HG02763 (cell line): Measurements from ENCODE around the gene SNX25.
"Not testable (repeated sequence)": the region's sequence is repeated elsewhere in the genome, so short reads cannot be mapped to it uniquely, and the experiment has no call there.

Source experiments
- ATAC-seq: cut with Tn5 transposase; IDR thresholded peaks from one replicate; pipeline ENCODE4 v1.9.1; 2021; ENCODE audit warnings: mild to moderate bottlenecking, moderate library complexity; ENCODE audit not compliant: unreplicated experiment

SNX25 gene

DNA sequence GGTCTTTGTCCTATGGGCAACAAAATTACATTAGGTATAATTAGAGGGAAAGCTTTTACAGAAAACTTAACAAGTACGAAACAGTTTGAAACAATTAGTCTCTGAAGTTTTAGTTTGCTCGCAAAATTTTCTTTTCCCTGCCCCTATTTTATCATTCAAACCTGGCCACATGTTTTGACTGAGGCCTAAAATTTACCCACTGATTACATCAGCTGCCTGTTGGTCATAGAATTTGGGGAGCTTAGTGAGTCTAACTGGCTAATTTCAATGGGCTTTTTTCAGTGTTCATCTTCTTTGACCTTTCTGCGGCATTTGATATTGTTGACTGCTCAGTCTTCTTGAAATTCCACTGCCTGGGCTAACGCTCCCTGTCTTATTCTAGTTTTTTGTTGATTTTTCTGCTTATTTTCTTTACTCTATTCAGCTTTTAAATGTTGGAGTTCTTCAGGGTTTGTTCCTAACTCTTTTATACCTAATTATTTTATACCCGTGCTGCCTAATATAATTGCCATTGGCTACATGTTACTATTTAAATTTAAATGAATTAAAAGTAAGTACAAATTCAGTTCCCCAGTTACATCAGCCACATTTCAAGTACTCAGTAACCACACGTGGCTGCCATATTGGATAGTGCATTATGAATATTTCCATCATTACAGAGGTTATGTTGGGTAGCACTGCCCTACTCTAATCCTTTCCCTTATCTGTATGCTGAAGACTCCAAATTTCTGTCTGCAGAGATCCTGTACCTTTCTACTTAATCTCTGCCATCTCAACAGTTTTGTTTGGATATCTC is 87.5 kb downstream of the SNX25 start:
- ATAC-seq: no peak

DNA sequence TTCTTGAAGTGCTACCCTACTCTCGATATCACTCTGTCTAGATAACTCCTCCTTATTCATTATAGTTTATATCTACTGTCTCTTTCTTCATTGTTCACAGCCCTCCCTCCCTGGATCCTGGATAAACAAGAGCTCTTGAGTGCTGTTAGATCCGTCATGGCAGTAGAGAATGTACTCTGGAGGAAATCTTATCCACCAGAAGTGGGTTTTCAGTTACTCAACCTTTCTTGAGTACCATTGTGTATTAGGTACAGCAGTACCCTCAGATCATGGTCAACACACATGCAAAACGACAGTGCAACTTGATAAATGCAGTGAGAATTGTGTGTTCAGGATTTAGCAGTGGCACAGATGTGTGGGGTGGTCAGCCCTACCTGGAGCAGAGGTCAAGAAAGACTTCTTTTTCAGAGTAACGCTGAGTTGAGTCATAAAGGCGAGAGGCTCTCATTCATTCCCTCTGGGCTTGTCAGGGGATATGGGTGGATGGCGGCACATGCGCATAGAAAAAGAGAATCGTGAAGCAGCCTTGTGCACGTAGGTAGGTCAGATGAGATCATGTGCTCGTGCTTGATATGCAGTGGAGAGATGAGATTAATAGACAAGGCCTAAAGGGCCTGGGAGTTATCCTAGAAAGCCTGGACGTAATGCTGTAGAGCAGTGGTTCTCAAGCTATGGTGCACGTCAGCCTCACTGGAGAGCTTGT is 89.5 kb downstream of the SNX25 start:
- no peak for ATAC-seq

DNA sequence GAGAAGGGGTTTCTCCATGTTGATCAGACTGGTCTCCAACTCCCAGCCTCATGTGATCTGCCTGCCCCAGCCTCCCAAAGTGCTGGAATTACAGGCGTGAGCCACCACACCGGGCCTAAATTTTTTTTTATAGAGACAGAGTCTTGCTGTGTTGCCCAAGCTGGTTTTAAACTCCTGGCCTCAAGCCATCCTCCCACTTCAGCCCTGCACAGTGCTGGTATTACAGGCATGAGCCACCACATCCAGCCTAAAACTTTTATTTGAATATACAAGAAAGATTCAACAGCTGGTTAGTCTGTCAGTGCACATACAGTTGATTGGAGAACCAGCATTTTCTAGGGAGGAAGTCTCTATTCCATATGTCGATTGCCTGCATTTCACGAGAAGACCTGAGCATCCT is 95.1 kb downstream of the SNX25 start:
- ATAC-seq: no peak

DNA sequence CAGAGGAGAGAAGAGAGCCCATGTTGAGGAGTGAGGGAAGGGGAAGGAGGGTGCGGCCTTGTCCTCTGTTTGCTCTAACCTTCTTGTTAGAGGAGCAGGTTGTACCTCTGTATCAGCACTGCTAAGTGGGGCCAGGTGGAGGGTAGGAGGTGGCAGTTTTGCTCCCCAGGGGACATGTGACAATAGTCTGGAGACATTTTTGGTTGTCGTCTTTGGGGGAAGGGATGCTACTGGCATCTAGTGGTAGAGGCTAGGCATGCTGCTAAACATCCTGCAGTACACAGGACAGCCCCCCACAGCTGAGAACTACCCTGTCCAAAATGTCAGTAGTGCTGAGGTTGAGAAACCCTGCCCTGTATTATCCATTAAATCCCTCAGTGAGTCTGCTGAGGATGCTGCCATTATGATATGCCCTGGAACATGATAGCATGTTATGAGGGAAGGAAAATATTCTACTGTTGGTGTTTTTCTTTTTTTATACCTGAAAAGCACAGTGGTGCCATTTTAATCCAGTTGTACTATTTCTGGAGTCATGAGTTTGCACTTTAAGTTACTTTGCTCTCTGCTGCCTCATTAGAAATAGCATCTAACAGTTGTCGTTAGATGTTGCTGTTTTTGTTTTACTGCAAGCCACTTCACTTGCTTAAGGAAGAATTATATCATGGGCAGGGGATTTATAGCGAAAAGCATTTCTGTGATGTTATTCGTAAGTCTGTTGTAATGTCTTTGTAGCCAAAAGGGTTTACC is 95.7 kb downstream of the SNX25 start:
- peak; percentile 38 for ATAC-seq

DNA sequence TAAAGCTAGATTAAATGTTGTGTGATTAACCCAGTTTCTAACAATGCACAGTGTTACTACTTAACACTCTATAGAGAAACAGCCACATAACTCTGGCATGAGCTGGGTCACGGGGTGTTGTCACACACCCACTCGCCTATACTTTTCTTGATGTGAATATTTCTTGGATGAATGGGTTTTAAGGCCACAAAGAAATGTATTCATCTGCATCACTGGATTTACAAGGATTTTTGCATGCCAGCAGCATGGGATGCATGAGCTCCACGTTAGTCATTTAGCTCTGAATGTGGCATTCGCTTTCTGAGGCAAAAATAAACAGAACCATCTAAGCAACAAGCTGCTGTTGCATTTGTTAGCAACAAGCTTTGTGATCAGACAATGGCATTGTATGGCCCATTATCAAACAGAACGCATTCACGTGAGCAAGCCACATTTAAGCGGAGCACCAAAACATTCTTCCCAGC is 96.6 kb downstream of the SNX25 start:
- no peak for ATAC-seq

DNA sequence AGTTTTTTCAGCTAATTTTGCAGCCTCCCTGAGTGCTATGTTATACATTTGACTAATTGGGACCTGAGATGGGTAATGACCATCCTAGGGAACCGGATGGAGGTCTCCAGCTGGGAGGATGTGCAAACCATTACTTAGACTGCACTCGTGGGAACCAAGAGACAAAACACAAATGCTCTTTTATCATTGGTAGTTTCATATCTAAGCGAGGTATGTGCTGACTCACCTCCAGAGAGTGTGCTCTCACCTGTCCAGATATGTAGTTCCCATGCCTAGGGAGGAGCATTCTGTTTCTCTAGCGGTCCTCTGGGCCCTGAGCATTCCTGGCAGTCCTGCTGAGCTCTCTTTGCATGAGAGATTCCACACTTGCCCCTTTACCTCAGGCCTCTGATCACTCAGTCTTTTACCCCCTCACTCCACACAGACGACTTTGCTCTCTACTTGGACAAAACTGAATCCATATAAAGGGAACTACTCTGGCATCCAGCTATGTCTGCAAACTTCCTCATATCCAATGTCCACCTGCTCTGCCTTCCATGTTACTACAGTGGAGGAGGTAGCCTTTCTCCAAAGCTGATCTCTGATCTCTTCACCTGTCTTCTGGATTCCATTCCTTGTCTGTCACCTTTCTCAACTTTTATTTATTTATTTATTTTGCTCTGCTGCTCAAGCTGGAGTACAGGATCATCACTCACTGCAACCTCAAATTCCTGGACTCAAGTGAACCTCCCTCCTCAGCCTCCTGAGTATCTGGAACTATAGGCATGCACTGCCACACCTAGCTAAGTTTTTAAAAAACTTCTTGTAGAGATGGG is 97.9 kb downstream of the SNX25 start:
- peak; percentile 63 for ATAC-seq

DNA sequence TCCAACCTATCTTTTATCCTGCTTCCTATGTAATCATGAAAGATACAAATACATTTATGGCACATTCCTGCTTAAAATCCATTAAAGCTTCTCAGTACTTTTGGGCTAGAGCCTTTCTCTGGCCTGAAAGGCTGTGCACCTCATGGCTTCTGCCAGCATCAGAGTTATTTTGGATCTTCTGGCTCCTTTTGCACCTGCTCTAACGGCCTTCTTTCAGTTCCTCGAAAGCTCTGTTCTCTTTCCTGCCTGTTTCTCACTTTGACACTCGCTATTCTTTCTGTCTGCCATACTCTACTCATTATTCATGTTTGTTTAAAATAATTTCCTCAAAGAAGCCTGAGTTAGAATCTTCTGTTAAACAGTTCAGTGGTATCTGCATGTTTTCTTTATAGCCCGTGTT is 100.4 kb downstream of the SNX25 start:
- ATAC-seq: peak; percentile 49

DNA sequence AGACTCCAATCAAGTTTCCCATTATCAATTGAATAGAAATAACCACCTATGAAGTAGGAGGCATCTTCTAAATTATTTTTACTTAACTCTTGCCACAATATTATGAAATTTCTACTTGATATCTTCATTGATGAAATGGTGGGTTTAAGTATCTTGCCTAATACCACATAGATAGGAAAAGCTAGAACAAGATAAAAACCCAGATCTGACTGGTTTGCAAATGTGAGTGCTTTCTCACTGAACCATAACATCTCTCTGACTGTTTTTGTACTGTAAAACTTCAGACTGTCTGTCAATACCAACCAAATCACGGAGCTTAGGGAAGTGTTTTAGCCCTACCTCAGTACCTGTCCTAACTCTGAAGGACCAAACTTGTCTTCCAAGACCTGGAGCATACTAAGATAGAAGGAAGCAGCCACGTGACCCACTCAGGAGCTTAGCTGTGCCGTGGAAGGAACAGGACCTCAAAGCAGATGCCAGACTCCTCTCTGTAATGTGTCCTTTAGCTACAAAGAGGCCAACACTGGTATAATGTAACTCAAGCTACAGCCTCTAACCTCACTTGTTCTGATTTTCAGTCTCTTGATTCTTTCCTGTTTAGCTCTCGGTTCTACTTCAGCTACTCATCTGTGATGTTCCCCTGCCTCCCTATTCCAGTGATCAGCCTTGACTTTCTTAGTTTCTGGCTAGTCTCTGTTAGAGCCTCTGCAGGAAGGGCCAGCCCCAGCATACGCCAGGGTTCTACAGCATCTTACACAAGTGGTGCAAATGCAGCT is 101.9 kb downstream of the SNX25 start:
- ATAC-seq: no peak

DNA sequence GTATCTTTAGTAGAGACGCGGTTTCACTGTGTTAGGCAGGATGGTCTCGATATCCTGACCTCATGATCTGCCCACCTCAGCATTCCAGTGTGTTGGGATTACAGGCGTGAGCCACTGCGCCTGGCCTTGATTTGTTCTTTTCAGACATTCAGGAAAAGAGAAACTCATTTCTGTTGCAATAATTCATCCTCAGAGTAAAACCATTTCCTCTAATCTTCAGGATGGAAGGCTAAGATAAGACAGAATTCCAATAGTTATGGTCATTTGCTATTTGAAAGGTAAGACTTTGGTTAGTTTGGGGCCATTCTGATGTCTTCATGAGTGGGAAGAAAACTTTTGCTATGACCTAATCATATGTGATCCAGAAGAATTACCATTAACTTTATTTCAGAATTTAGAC is 103.3 kb downstream of the SNX25 start:
- no peak for ATAC-seq

DNA sequence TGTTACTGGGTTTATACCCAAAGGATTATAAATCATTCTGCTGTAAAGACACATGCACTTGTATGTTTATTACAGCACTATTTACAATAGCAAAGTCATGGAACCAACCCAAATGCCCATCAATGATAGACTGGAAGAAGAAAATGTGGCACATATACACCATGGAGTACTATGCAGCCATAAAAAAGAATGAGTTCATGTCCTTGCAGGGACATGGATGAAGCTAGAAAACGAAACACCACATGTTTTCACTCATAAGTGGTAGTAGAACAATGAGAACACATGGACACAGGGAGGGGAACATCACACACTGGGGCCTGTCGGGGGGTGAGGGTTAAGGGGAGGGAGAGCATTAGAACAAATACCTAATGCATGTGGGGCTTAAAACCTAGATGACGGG is 108.1 kb downstream of the SNX25 start:
- not testable (repeated sequence) for ATAC-seq

DNA sequence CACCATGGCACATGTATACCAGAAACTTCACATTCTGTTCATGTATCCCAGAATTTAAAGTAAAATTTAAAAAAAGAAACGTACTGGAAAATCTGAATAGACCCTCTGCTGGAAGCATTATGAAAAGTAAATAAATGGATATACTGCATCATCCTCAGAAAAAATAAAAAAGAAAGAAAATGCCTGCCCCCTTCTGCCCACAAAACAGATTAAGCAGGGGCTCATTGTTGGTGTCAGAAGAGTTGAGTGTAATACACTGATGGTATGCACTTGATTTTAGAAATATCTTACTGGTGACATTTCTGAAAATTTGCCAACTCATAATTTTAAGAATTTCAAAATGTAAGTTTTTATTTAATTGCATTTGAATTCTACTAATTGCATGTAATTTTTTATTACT is 108.5 kb downstream of the SNX25 start:
- ATAC-seq: no peak

DNA sequence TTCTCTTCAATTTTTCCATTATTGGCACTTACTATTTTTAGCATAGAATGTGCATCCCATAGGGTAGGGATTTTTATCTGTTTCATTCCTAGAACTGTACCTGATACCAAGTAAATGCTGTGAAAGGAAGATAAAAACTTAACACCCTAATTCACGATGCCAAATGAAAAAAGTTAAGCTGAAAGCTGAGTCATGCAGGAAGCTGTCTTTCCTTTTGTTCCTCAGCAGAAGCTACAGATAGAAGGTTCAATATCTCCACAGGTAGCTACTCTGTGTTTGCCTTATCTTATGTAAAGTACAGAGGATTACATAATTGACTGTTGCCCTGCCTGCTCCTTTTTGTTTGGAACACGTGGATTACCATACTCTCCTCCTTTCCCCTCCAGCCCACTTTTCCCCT is 109.3 kb downstream of the SNX25 start:
- no peak for ATAC-seq

DNA sequence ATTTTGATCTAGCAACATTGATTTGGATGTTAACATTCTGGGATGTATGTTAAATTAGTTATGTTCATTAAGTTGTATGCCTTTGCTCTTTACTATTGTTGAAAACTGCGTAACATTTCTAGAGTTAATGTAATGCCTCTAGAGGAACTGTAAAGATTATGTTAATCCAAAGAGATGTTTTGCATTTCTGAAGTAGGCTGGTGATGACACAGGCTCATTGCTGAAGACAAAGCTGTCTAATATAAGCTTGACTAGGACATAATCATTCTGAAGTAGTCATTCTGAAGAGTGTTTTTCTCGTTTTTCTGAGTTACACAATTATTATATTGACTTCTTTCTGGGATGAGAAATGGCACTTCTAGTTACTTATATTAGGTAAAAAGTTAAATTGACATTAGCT is 113.4 kb downstream of the SNX25 start:
- no peak for ATAC-seq

DNA sequence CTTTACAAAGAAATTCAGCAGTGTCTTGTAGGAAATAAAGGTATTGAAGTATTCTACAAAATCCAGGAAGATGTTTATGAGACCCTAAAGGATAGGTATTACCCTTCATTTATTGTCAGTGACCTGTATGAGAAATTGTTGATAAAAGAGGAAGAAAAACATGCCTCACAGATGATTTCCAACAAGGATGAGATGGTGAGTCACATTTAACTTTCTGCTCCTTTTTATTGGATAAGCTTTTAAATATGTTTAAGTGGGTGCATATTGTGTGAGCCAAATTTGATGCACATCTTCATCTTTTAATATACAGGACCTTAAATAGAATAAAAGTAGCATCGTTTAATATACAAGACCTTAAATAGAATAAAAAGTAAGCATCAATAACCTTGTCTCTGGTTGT is 114.2 kb downstream of the SNX25 start:
- ATAC-seq: no peak

DNA sequence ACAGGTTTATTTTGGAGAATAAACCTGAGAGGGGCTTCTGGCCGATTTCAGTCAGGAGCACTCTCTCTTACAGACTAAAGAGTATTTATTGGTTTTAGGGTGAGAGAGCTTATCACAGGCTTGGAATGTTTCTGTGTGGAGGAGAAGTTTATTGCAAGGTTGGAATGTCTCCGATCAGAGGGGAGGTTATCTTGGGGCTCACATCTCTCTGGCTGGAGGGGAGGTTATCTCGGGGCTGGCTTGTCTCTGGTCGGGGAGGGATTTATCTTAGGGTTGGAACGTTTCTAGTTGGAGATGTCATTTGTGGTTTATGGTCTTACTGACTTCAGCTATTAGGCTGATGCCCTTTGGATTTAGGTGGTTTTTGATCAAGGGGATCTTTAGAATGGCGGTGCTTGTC is 115.0 kb downstream of the SNX25 start:
- not testable (repeated sequence) for ATAC-seq

DNA sequence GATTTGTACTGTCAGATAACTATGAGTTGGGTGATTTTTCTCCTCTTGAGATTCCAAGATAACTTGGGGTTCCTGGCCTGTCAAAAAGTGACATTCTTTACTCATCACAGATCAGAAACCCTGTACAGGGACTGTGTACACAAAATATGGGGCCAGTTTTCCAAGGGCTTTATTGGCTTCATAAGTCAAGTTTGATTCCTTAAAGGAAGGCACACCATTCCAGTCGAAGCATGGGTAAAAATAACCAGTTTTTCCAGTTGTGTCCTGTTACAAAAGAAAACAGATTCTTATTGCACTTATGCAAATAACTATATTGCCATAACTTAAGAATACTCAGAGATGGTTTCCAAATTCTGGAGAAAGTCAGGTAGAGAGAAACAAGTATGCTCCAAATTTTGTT is 116.3 kb downstream of the SNX25 start:
- not testable (repeated sequence) for ATAC-seq

DNA sequence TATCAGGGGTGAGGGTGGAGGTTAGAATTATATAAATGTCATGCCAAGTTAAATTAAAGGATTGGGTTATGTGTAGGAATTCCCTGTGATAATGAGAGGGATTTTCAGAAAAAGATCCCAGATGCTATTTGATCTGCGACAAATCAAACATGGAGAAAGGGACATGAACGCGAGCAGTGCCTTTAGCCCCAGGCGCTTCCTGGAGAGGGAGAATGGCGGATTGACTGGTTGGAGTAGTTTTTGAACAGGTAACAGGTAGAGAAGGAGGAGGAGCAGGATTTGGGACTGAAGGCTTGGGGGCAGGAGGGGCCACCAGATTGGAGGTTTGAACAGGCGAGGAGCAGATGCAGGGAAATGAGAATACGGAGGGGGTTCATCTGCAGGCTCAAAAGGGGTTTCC is 119.2 kb downstream of the SNX25 start:
- ATAC-seq: no peak

DNA sequence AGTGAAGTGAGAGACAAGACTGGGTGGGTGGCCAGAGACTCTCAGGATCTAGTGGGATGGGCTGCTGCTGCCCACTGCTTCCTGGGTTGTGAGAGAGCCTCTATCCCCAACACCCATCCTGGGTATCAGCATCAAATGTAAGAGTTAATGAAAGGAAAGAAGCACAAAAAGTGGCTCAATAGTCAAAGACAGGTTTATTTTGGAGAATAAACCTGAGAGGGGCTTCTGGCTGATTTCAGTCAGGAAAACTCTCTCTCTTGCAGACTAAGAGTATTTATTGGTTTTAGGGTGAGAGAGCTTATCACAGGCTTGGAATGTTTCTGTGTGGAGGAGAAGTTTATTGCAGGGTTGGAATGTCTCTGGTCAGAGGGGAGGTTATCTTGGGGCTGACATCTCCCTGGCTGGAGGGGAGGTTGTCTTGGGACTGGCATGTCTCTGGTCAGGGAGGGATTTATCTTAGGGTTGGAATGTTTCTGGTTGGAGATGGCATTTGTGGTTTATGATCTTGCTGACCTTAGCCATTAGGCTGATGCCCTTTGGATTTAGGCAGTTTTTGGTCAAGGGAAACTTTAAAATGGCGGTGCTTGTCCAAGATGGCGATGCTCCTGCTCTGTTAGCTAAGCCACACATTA is 120.6 kb downstream of the SNX25 start:
- not testable (repeated sequence) for ATAC-seq

DNA sequence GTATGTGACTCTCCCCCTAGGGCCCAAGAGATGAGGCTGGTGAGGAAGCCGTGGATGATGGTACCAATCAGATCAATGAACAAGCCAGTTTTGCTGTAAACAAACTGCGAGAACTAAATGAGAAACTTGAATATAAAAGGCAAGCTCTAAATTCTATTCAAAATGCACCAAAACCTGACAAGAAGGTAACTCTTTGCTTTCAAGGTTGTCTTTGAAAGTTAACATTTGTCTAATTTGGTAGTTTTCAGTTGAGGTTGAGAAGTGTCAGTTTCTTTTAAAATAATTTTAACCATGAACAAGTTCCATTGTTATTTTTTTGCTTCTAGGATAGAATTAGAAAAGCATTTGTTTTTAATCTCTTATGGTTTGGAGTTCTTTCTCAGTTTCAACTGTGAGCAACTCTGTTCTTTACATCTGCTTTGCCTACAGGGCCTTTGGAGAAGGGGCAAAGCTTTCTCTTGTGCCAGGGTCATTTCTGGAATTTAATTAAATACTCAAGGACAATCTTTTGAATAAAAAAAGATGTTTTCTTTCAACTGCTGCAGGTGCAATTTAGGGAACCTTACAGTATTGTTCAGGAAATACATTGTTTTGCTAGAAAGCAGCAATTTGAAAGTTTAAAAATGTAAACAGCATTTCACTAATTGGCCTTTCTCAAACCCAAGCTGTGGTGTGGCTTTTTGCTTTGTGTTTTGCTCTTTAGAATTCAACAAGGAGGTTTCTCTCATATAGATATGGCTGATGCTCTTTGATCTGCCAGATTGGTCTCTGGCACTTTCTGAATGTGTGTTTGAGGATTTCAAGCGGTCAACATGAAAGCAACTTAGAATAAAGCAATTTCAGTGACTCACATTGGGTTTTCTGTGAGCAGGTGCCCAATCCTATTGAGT is 123.4 kb downstream of the SNX25 start:
- peak; percentile 70 for ATAC-seq
